ENCODE results near the gene RFX2. TPM values are rescaled to one million over a fixed set of nuclear protein-coding genes. Genes with fewer than 3 reads are reported as not detected.

The RFX2 gene
- total and polyA plus RNA-seq, 2 experiments from 2014 or later, result 2.3 to 4.9 TPM

DNA sequence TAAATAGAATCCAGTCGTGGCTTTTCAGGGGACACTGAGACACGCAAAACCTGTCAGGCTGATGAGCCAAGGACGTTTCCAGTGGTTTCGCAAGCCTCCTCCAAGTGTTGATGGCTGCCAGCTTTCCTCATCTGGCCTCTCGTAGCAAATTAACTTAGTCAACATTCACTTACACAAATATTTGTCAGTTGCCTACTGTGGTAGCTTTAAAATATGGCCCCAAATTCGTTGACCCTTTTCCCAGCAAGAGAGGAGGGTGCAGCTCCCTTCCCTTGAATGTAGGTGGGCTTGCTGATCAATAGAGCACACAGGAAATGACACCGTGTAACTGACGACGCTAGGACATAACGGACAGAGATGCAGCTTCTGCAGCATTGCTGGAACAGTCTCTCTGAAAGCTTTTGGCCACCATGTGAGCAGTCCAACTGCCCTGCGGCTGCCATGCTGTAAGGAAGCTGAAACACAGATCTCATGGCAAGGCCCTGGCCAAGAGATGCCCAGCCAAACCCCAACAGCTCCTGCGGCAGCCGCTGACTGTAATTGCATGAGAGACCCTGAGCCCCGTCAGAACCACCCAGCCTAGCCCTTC lies 126.8 kb downstream of the RFX2 start:
- Histone ChIP-seq H3K79me2 (peaks cover 12% of the 10 kb centered on the region), H3K9me2 (replicated peaks; ENCODE audit: insufficient read depth) (no peaks in the 10 kb centered on the region), H3K36me3 (replicated peaks; ENCODE audit: insufficient read depth, low read depth) (no peaks in the 10 kb centered on the region), H3K4me2 (no peak overlapping the region), H3K27me3 (no peaks in the 10 kb centered on the region), H3K4me3 (no peak overlapping the region), H3K4me1 (ENCODE audit: insufficient read depth) (peaks cover 15% of the 10 kb centered on the region), H3K9me3 (ENCODE audit: low read depth) (no peaks in the 10 kb centered on the region), H3K27ac (no peak overlapping the region), H2AFZ (no peak overlapping the region), H4K20me1 (ENCODE audit: insufficient read depth, poor library complexity, severe bottlenecking) (no peaks in the 10 kb centered on the region)
- 73% methylated on average over 14 of the region's 14 CpGs for WGBS (ENCODE audit: low lambda C conversion rate, missing lambda C conversion rate)
- TF ChIP-seq, protein P1, sequence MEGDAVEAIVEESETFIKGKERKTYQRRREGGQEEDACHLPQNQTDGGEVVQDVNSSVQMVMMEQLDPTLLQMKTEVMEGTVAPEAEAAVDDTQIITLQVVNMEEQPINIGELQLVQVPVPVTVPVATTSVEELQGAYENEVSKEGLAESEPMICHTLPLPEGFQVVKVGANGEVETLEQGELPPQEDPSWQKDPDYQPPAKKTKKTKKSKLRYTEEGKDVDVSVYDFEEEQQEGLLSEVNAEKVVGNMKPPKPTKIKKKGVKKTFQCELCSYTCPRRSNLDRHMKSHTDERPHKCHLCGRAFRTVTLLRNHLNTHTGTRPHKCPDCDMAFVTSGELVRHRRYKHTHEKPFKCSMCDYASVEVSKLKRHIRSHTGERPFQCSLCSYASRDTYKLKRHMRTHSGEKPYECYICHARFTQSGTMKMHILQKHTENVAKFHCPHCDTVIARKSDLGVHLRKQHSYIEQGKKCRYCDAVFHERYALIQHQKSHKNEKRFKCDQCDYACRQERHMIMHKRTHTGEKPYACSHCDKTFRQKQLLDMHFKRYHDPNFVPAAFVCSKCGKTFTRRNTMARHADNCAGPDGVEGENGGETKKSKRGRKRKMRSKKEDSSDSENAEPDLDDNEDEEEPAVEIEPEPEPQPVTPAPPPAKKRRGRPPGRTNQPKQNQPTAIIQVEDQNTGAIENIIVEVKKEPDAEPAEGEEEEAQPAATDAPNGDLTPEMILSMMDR (IDR thresholded peaks at IDR 0.05; ENCODE audit: poor library complexity), result no peak
- TF ChIP-seq EZH2 (IDR thresholded peaks at IDR 0.05; ENCODE audit: borderline replicate concordance) (no peak), EZH2phosphoT487 (IDR thresholded peaks at IDR 0.05; ENCODE audit: low read depth, severe bottlenecking, unreplicated experiment) (no peak)
- no peak for DNase-seq (ENCODE audit: low spot score)

DNA sequence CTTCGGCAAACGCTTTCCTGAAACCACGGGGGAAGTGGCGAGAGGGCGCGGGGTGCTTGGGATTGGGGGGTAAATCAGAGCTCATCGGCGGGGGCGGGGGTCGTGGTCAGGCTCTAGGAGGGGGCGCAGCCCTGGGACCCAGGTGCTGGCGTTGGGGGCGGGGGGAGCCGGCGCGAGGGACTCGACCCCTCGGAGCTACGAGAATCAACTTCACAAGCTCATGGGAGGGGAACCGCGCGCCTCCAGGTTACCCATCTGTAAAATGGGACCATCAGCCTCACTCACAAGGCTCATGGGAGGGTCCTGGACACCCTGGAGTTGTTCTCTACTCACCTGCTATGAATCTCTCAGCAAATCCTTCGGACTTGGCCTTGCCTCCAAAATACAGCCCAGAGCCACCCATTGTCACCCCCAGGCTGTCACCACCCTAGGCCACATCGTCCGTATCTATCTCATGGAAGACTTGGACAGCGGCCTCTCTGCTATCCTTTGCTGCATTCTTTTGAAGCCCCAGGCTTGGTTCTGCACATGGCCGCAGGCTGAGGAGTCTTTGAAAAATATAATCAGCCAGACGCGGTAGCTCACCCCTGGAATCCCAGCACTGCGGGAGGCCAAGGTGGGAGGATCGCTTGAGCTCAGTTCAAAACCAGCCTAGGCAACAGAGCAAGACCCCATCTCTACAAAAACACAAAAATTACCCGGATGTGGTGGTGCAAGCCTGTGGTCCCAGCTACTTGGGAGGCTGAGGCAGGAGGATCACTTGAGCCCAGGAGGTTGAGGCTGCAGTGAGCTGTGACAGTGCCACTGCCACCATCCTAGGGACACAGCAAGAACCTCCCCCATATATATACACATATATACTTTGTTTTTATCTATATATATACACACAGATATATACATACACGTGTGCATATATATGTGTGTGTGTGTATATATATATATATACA lies 131.4 kb downstream of the RFX2 start:
- H3K4me3 ChIP-seq, result peak overlapping the region; percentile 27
- peak overlapping the region; percentile 57 for H2AFZ ChIP-seq
- no peak for TF ChIP-seq EZH2phosphoT487 (IDR thresholded peaks at IDR 0.05; ENCODE audit: low read depth, severe bottlenecking, unreplicated experiment)
- TF ChIP-seq, protein P1 (IDR thresholded peaks at IDR 0.05; ENCODE audit: poor library complexity), result no peak
- TF ChIP-seq EZH2 (IDR thresholded peaks at IDR 0.05; ENCODE audit: borderline replicate concordance), result no peak
- DNase-seq (ENCODE audit: low spot score), result no peak
- peak overlapping the region; percentile 85 for H3K27ac ChIP-seq
- H3K36me3 ChIP-seq (replicated peaks; ENCODE audit: insufficient read depth, low read depth), result no peaks in the 10 kb centered on the region
- H3K9me2 ChIP-seq (replicated peaks; ENCODE audit: insufficient read depth), result no peaks in the 10 kb centered on the region
- H4K20me1 ChIP-seq (ENCODE audit: insufficient read depth, poor library complexity, severe bottlenecking), result peaks cover 22% of the 10 kb centered on the region
- no peaks in the 10 kb centered on the region for H3K27me3 ChIP-seq
- peaks cover 32% of the 10 kb centered on the region for H3K4me1 ChIP-seq (ENCODE audit: insufficient read depth)
- 66% methylated on average over 20 of the region's 33 CpGs for WGBS (ENCODE audit: low lambda C conversion rate, missing lambda C conversion rate)
- peak overlapping the region; percentile 86 for H3K4me2 ChIP-seq
- peaks cover 53% of the 10 kb centered on the region for H3K79me2 ChIP-seq
- no peaks in the 10 kb centered on the region for H3K9me3 ChIP-seq (ENCODE audit: low read depth)

DNA sequence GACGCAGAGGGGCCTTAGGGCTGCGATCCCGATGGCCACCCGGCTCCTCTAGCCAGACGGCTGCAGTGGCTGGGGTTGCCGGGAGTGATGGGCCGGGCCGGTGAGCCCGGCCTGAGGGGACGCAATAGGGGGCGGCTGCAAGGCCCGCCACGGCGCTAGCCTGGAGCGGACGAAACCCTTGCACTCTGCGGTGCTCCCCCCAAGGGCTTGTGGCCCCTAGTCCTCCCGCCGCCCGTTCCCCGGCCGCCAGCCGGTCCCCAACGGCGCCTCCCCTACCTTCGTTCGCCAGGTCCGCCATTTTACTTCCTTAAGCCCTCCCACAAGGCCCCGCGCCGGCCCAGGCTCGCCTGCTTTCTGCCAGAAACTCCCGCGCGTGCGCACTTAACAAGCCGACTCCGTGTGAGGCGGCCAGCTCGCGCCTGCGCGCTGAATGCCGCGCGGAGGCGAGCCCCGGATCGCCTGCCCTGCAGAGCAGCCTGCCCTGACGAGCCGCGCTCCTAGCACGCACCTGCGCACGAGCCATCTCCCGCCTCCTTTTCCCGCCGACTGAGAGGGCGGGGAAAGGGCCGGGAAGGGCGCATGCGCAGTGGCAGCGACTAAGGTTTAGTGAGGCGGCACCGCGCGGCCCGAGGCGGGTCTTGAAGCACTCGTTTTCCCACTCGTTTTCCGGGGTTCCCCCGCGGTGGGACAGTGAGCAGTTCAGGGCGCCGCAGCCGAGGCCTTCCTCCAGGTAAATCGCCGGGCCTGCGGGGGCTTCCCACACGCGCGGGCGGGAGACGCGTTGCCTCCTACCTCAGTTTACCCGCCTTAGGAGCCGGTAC lies 132.3 kb downstream of the RFX2 start, which contains the start of gene RANBP3:
TSS of gene RANBP3 (minus strand) at position 356 of the 821 bp plus-strand sequence. CDS start at position 298, 58 bp downstream.
- WGBS (ENCODE audit: low lambda C conversion rate, missing lambda C conversion rate), result 2% methylated on average over 81 of the region's 88 CpGs
- H3K4me3 ChIP-seq, result peak within 1 kb of the TSS; percentile 46
- H3K9me3 ChIP-seq (ENCODE audit: low read depth), result no peaks in the 10 kb centered on the region
- TF ChIP-seq EZH2phosphoT487 (IDR thresholded peaks at IDR 0.05; ENCODE audit: low read depth, severe bottlenecking, unreplicated experiment) (no peak), EZH2 (IDR thresholded peaks at IDR 0.05; ENCODE audit: borderline replicate concordance) (no peak)
- TF ChIP-seq, protein P1 (IDR thresholded peaks at IDR 0.05; ENCODE audit: poor library complexity), result no peak
- no peaks in the 10 kb centered on the region for H3K9me2 ChIP-seq (replicated peaks; ENCODE audit: insufficient read depth)
- H3K36me3 ChIP-seq (replicated peaks; ENCODE audit: insufficient read depth, low read depth), result no peaks in the 10 kb centered on the region
- H2AFZ ChIP-seq, result peak within 1 kb of the TSS; percentile 57
- peaks cover 62% of the 10 kb centered on the region for H3K79me2 ChIP-seq
- H3K4me1 ChIP-seq (ENCODE audit: insufficient read depth), result peaks cover 37% of the 10 kb centered on the region
- peak within 1 kb of the TSS; percentile 92 for H3K4me2 ChIP-seq
- H3K27ac ChIP-seq, result peak within 1 kb of the TSS; percentile 85
- peak; percentile 100 for DNase-seq (ENCODE audit: low spot score)
- no peaks in the 10 kb centered on the region for H3K27me3 ChIP-seq
- peaks cover 31% of the 10 kb centered on the region for H4K20me1 ChIP-seq (ENCODE audit: insufficient read depth, poor library complexity, severe bottlenecking)
